Middle frontal gyrus (tissue), 1 donor: ENCODE measurements around the gene SCAMP4.
A peak's percentile ranks its signal among the peaks of the same experiment; 100 is the strongest.

ENCODE experiments used
- DNase-seq: peaks from one replicate; pipeline ENCODE4 v3.0.0-alpha.2; 2015; ENCODE audit warnings: low spot score; ENCODE audit errors: extremely low spot score

Gene SCAMP4, protein sequence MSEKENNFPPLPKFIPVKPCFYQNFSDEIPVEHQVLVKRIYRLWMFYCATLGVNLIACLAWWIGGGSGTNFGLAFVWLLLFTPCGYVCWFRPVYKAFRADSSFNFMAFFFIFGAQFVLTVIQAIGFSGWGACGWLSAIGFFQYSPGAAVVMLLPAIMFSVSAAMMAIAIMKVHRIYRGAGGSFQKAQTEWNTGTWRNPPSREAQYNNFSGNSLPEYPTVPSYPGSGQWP

DNA sequence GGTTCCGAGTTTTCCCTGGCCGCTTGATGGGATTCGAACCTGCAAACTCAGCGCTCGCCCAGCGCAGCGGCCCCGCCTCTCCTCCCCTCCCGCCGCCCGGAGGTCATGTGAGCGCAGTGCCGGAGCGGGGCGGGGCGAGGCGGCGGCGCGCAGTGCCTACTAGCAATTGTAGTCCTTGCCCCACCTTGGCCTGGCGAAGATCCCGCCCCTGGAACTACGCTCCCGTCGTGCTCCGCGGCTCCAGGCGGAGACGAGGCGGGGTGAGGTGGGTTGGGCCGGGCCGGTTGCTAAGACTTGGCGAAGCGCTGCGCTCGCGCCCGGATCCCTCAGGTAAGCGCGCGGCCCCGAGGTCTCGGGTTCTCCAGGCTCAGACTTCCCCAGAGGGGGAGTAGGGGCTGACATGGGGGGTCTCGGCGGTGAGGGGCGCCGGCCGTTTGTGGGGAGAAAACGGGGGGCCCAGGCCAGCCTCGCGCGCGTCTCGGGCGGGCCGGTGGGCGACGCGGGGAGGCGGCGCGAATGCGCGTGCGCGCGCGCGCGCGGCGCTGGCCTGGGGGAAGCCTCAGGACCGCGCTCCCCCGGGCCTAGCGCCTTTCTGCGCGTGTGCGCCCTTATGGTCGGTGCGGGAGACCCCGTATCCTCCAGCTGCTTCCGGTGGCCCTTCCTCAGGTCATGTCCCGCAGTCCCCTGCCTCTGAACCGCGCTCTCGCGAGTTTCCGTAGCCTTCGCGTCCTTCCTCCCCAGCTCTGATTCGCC lies at the start of gene SCAMP4, which contains the start of gene ADAT3:
Gene SCAMP4 (plus strand): TSS at position 290 of the 753 bp plus-strand sequence. CDS start 9,621 bp downstream, outside the sequence.
Gene ADAT3 (plus strand): TSS at position 290 of the 753 bp plus-strand sequence. CDS start 6,649 bp downstream, outside the sequence.
- peak; percentile 99 for DNase-seq

DNA sequence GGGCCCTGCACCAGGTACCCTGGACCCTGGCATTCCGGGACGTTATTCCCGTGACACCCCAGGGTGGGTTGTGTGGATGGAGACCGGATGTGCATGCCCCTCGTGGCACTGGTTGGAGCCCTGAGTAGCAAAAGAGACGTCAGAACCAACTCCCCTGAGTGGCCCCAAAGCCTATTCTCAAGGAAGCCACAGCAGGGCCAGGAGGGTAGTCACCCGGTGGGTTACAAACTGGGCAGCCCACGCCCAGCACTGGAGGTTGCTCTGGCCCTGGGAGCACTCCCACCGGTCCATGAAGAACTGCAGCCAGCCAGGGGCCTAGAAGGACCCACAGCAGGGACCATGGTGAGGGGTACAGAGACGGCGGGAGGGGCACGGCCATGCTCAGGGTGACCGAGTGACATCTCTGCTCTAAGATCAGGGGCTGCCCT lies 49.4 kb upstream of the SCAMP4 start:
- DNase-seq: no peak

DNA sequence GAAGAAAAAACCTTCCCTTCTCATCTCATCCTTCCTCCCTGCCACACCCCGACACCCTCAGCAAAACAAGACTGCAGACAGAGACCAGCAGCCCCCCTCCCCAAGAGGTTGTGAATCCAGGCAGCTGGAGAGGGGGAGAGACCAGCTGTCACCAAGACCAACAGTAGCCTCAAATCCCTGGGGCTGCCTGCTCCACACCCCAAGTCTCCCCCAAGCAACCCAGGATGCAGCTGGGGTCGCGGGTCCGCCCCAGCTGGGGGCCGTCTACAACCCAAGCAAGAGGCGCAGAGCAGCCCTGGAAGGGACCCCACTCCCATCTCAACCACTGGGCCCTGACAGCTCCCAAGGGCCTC lies 48.9 kb upstream of the SCAMP4 start:
- no peak for DNase-seq

DNA sequence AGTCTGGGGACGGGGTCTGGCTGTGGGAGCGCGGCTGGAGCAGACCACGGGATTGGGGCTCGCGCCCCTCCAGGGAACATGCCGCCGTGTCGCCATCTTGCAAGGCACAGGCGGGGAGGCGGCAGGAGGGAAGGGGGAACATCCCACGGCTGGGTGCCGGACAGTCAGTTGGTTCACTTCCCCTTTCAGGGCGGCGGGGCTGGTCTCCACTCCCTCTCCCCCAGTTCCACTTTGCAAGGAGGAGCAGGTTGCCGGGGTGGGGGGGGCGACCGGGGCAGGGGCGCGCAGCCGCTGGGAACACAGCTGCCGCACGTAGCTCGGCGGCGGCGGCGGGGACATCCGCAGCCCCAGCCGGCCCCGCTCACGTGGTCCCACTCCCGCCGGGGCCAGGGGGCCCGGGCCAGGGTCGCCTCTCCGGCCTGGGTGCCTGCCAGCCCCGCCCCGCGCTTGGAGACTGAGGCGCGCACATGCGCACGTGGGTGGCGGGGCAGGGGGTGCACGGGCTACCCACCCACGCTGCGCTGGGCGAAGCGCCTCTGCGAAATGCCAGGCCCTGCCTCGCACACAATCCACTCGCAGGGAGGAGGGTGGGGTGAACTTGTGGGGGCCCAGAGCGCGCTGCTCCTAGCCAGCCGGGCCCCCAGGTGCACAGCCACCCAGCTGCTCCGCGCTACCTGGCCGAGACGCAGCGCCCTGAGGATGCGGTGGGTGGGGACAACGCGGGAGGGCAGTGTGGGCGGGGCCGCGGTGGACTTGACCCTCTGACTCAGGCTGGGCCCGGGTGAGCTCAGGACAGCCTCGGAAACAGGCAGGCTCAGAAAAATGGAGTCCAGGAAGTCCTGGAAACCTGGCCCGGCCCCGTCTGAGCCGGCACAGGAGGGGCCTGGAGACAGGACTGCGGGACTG lies 48.2 kb upstream of the SCAMP4 start:
- no peak for DNase-seq

DNA sequence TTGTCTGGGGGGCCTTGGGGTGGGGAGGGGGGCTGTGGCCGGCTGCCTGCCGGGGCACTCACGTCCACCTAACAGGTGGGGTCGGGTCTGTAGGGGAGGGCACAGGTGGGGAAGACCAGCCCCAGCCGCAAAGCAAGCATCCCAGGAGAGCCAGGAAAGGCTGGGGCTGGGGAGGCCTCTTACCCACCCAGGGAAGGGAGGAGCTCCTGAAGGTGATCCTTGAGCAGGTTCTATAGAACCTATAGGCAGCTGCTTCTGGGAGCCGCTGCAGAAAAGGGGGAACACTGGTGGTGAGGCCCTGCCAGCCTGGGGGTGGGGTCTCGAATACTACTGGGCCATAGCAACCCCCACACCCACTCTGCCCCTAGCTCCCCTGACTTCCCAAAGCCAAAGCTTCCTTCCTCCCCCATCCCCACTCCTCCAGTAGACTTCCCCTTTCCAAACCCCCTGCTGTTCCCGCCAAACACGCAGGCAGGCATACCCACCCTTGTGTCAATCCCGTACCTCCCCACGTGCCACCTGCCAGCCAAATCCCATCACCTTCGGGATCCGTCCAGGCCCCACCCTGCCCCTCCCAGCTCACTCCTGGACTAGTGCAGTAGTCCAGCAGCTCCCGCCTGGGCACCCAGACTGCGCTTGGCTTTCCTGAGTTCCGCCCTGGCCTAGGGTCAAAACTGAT lies 47.4 kb upstream of the SCAMP4 start:
- DNase-seq: no peak

DNA sequence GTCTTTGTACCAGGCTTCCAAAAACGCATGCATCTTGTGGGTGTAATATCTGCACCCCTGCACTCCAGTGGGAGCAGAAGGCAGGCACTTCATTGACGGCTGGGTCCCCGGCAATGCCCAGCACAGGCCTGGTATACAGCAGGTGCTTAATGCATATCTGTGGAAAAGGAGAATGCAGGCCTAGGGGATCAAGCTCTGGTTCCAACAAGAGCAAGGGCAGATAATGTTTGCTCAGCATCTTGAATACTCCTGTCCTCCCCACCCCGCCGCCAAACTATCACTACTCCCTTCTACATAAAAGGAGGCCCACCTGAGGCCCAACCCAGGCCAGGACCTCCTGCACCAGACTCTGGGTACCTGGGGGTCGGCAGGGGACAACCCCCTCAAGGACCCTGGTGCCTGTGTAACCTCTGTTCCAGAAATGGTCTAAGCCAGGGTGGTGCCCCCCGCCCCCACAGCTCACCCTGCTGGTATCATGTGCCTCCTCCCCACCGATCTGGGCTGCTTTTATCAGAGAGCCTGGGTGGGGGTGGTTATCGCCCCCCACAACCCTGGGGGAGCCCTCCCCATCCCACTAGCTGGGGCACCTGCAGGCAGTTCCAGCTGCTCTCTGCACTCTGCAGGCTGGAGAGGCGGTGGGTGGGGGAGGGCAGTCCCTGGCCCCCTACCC lies 46.7 kb upstream of the SCAMP4 start:
- no peak for DNase-seq

DNA sequence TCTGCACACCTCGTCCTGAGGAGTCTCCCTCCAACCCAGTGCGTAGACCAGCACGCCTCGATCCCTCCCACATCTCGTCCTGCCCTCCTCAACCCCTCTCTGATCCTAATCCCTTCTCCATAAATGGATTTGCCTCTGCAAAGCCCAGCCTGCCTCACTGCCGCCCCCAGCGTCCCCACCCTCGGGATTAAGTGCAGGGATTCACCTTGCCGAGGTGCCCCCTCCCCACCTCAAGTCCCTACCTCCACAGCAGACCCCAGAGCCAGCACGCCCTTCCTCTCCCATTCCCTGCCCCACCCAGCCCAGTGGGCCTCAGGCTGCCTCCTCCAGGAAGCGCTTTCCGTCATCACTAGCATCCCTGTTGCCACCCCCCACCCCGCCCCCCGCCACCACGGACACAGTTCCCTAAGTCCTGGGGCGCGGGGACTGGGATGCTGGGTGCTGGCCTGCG lies 45.8 kb upstream of the SCAMP4 start:
- no peak for DNase-seq

DNA sequence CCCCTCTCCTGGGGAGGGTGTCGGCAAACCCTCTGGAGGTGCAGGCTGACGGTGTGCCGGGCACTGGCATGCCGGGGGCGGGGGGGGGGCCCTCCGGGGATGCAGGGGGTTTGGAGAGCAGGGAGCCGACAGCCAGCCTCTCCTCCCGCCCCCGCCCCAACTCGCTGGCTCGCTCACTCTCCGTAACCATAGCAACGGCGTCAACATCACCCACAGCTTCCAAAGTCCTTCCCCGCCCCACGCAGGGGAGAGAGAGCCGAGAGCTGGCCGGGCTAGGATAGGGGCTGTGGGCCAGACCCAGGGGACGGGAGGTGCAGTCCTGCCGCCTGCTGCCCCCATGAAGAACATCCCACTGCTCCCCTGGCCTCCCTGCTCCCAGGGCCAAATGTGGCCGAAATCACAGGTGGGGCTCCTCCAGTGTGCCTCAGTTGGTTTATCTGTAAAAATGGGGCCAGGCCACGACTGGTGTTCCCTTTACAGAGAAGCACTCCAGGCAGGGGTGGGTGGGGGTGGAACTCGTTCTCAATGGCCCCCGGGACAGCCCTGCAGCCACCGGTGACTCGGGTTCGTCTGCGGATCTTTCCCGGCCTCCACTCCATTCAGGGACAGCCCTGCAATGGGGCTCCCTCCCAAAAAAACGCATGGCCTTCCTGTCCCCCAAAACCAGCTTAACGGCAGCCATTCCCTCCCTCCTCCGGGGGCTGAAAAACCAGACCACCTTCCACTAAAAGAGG lies 45.0 kb upstream of the SCAMP4 start:
- peak; percentile 52 for DNase-seq

DNA sequence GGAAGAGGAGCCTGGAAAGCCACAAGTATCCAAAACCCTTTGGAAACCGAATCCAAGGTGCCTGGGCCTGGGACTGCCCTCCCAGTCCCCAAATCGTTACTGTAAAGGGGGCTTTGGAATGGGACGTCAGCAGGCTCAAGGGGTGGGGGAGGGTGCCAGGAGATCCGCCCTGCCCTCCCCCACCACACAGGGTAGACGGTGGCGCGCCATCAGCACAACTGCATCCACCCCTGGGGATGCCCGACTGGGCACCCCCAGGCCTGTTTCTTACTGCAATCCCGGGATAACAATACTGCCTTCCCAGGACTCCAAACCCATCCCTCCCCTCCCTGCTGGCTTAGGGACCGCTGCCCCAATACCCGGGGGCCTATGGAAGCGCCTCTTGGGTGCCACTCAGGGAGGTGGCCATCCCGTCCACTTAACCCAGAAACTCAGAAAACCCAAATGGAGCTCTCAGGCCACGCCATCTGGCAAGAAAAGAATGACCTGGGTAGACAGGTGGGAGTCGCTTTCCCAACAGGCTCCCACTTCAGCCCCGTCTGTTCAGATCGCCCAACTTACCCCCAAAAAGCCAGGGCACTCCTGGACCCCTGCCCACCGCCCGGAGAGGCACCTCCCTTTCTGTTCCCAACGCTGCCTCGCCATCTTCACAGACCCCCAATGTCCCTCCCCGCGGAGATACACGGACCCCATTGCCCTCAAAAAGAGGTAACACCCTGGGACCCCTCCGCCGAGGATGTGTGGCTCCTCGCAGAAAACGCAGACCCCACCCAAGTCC lies 44.2 kb upstream of the SCAMP4 start:
- DNase-seq: no peak

DNA sequence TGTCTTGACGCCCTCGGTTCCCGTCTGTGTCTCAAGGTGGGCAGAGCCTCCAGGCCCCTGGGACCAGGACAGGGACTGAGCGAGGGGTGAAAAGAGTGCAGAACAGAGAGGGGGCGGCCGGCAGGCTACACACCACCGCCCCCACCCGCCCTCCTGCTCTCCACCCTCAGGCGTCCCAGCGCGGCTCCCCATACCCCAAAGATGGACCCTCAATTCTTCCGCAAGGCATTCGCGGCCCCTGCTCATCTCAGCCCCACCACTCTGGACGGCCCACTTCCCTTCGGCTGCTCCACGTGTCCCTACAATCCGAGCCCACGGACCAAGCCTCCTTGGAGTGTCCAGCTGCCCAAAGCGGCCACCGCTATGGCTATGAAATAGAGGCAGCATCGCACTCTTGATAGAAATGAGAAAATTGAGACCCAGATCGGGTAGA lies 43.6 kb upstream of the SCAMP4 start:
- no peak for DNase-seq

DNA sequence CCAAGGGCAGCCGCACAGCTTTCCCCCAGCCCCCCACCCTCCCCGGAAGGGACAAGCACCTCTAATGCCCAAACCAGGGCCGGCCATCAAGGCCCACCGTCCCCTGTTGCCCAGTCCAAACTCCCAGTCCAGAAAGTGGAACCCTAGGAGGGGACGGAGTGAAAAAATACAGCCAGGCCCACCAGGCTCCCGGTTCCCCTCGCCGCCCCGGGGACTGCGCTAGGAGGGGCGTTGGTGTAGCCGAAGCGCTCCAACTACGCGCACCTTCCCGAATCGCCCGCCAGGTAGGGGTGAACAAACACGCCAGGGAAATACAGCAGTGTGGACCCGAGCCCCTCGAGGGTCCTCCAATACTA lies 43.2 kb upstream of the SCAMP4 start:
- DNase-seq: no peak

DNA sequence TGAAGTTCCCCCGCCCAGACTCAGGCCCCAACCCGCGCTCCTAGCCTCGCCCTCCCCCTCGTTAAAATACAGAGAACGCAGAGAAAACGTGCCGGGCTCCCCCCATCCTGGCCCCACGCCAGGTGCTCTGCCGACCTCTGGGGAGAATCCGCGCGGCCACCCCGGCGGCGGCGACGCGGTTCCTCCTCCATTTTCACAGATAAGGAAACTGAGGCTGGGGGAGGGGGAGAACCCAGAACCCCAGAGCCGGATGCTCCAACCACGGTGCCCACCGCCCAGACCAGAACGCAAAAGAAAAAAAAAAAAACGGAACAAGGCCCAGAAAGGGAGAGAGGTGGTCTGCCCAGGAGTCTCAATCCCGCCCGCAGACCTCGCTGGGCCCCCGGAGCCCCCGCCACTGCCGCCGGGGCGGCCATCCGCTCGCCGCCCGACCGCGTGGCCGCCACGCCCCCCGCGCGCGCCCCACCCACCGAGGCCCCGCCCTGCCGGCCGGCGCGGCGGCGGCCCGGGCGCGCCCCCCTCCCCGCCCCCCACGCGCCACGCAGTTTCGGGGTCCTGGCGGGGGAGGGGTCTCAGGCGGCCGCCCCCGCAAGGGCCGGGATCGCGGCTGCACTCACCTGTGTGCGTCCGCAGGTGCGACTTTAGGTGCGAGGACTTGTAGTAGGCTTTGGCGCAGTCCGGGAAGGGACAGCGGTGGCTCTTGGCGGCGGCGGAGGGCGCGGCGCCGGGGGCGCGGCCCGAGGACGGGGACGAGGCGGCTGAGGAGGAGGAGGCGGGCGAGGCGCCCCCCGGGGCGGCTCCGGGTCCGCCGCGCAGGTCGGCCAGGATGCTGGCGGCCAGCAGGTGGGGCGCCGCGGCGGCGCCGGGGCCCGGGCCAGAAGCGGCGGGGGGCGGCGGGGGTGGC lies 42.5 kb upstream of the SCAMP4 start:
- no peak for DNase-seq

DNA sequence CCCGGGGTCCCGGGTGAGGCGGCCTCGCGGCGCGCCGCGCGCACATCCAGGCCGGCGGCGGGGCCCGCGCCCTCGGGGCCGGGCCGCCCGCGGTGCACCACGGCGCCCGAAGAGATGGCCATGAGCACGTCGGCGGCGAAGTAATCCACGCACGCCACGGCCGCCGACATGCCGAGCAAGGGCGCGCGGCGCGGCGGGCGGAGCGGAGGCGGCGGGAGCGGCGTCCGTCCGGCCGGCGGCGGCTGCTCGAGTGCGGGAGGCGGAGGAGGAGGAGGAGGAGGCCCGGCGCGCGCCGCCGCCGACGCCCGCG lies 41.9 kb upstream of the SCAMP4 start, which contains the start of gene KLF16:
Gene KLF16 (minus strand): TSS at position 252 of the 310 bp plus-strand sequence. CDS start 82 bp downstream, at position 170.
- DNase-seq: no peak

DNA sequence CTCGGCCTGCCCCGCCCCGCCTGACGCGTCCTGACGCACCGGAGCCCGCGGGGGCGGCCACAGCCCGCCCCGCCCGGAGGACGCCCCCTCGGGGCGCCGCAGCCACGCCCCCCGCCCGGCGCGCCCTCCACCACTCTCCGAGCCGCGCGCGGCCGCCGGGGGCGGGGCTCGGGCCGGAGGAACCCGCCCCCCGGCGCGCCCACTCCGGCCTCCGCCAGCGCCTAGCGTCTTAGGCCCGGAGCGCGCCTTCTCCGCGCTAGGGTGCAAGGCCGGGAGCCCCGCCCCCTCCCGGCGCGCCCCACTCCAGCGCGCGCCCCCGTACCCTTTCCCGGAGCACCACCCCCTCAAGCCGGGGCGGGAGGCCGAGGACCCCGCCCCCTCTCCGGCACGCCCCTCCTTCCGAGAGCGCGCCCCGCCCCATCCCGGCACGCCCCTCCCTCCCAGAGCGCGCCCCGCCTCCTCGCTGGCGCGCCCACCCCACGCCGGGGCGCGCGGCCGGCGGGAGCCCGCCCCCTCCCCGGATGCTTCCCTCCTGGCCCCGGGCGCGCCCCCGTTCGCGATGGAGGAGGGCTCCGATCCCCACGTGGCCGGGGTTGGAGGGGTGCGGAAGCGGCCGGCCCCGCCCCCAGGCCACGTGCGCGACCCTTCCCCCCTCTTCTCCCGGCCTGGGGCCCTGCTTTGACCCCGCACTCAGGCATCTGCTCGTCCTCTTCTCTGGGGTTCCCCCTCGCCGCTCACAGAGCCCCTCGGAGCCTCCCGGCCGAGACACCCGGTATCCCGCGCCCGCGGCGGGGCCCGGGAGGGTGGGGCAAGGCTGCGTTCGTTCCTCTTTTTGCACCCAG lies 41.3 kb upstream of the SCAMP4 start:
- peak; percentile 69 for DNase-seq

DNA sequence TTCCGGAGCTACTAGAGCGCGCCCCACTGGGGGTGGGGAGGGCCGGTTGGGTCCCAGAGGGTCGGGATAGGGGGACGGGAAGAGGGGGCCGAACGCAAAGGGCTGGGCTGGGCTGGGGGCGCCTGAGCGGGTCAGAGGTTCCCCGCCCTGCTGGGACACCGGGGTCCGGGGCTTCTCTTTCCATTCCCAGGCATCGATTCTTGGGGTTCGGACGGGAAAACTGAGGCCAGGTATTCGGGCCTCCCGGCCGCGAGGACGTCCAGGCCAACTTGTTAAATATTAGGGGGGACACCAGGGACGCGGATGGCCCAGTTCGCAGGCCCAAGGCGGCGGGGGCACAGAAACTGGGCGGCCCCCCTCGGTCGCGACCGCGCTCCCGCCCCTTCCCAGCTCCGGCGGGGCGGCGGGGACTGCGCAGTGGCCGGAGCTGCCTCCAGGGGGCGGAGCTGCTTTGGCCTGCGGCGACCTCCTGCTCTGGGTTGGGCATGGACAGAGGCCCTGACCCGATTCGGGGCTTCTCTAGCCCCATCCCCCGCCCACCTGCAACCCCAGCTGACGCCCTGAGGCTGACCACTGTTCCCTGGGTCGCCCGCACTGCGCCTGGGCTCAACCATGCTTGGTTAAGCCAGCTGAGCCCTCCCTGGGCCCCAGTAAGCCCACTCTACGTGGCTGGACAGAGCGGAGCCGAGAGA lies 40.6 kb upstream of the SCAMP4 start:
- no peak for DNase-seq

DNA sequence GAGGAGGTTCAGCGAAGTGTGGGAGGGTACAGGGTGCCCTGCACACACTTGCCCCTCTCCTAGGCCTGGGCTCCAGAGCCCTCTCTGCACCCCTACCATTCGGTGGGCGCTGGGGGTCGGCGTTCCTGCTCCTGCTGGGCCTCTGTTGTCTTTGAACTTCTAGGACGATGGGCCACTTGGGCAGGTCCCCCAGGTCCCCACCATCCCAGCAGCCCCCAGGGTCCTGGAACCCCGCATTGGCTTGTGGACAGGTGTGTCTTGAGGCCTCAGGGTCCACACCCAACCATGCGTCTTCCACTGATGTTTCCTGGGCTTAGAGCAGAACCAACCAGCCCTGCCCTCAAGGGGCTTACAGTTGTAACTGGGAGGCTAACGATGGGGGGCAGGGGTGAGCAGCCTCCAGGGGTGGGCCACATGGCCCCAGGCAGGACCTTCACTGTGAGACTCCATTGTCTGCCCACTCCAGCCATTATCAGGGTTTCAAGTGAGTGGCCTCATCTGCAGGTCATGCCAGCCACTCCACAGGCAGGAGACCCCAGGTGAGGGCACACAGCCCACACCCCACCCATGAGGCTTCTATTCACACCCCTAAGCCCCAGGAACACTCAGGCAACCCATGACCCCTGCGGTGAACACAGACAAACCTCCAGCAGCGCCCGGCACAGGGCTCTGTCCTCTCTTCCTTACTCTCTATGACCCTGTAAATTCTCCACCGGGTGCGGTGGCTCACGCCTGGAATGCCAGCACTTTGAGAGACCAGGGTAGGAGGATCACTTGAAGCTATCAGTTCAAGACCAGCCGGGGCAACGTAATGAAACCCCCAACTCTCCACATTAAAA lies 39.8 kb upstream of the SCAMP4 start:
- DNase-seq: no peak
